Suprapubic skin (tissue), 4 donors: ENCODE data around the gene CLBA1.

ENCODE experiments used
- EP300 ChIP-seq: sonication (generic); formaldehyde crosslinking; IDR thresholded peaks from one replicate; pipeline ENCODE4 v1.6.1; 2017; ENCODE audit warnings: antibody characterized with exemption
- POLR2AphosphoS5 ChIP-seq, 3 donors: sonication (generic); formaldehyde crosslinking; IDR thresholded peaks; one replicate each; pipeline ENCODE4 v1.6.1; 2017; ENCODE audit warnings: antibody characterized with exemption in 3 of 3

GRCh38 chr14:105019861-105020814 is 34.5 kb downstream of the CLBA1 start:
- TF ChIP-seq POLR2AphosphoS5 (IDR thresholded peaks at IDR 0.05) = no peak
- no peak for TF ChIP-seq EP300
